GM12864 (cell line): ENCODE measurements around the gene ISOC2.

ENCODE experiments used
- DNase-seq: peaks from one replicate; pipeline ENCODE4 v3.0.0-alpha.2; 2011; ENCODE audit warnings: low read depth
- H3K4me3 ChIP-seq: 2 replicates; pipeline ENCODE4 v1.5.1; 2011; ENCODE audit warnings: mild to moderate bottlenecking, low read depth, low read length, control low read depth
- TF ChIP-seq, protein P1 (sequence below): IDR thresholded peaks from 2 replicates; pipeline ENCODE4 v1.5.1; 2011; ENCODE audit warnings: low read depth, mild to moderate bottlenecking, moderate library complexity, low read length, control low read depth, inconsistent platforms; ENCODE audit errors: missing control alignments

Gene ISOC2

DNA sequence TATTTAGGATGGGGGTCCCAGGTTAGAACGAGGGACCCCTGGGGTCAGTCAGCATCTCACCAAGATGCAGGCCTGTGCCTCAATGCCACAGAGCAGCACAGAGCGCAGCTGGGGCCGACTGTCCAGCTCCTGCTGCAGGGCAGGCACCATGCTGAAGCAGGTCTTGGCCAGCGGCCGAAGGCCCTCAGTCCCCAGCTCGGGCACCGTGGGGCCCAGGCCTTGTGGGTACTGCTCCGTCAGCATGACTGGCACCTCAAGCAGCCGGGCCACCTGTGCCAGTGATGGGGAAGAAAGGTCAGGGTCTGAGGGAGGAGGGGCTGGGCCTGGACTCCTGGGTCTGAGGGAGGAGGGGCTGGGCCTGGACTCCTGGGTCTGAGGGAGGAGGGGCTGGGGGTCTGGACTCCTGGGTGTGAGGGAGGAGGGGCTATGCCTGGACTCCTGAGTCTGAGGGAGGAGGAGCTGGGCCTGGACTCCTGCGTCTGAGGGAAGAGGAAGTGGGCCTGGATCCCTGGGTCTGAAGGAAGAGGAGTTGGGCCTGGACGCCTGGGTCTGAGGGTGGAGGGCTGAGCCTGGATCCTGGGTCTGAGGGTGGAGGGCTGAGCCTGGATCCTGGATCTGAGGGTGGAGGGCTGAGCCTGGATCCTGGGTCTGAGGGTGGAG, 5.7 kb downstream of the ISOC2 start:
- TF ChIP-seq, protein P1, sequence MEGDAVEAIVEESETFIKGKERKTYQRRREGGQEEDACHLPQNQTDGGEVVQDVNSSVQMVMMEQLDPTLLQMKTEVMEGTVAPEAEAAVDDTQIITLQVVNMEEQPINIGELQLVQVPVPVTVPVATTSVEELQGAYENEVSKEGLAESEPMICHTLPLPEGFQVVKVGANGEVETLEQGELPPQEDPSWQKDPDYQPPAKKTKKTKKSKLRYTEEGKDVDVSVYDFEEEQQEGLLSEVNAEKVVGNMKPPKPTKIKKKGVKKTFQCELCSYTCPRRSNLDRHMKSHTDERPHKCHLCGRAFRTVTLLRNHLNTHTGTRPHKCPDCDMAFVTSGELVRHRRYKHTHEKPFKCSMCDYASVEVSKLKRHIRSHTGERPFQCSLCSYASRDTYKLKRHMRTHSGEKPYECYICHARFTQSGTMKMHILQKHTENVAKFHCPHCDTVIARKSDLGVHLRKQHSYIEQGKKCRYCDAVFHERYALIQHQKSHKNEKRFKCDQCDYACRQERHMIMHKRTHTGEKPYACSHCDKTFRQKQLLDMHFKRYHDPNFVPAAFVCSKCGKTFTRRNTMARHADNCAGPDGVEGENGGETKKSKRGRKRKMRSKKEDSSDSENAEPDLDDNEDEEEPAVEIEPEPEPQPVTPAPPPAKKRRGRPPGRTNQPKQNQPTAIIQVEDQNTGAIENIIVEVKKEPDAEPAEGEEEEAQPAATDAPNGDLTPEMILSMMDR: no peak
- H3K4me3 ChIP-seq: no peak overlapping the region
- no peak for DNase-seq

GRCh38 chr19:55454787-55455243, 6.6 kb downstream of the ISOC2 start:
- no peak overlapping the region for H3K4me3 ChIP-seq
- no peak for DNase-seq
- TF ChIP-seq, protein P1: peak; percentile 75

GRCh38 chr19:55453511-55454260, 7.8 kb downstream of the ISOC2 start:
- TF ChIP-seq, protein P1: no peak
- DNase-seq: no peak
- H3K4me3 ChIP-seq: no peak overlapping the region

DNA sequence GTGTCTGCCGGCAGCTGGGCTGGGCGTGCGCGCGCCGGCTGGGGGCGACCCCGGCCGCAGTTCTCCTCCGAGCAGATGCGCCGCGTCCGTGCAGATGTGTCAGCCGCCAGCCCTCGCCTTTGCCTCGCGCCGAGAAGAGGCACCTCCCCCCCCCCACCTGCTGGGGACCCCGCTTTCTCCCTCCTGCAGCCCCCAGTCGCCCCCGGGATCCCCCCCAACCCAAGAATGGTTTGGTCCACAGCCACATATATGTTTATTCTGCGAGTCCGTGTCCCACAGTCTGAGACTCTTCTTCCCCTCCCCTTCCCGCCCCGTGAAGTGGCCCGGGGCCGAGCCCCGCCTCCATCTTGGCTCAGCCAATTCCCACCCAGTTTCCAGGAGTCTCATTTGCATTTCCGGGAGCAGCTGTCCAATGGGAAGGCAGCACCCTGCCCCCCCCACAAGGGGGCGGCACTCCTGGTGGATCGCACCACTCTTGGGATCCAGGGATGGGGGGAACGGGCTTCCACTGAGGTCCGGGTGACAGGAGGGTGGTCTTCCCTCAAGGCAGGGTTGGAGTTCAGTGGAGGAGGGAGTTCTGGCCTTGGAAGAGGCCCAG, 8.6 kb downstream of the ISOC2 start:
- TF ChIP-seq, protein P1: no peak
- no peak overlapping the region for H3K4me3 ChIP-seq
- DNase-seq: no peak

DNA sequence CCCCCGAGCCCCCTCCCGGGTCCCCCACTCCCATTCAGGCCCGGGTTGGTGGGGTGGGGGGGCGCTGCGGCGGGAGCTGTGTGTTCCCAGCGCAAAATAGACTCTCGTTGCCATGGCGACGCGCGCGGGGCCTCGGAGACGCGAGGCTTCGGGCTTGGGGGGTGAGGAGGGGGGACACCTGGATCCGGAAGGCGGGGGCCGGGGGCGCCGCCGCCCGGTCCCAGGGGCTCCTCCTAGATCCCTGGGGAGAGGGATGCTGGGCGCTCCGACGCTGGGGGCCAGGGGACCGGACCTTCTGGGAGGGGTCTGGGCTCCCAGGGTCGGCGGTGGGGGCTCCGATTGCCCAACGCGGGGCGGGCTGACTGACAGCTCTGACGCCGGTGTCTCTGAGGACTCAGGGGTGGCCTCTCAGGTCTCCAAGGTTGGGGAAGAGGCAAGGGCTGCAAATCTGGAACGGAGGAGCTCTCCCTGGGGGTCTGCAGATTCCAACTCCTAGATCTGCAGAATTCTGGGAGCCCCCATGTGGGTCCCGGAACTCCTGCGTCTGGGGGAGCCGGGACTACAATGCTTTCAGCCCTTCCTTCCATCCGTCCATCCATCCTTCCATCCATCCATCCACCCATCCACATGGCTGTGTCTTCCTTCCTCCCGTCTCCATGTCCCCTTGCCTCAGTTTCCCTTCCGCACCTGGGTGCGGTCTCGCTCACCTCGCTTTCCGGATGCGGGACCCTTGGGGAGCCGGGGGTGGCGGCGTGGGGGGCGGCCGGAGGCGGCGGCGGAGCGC, 9.3 kb downstream of the ISOC2 start:
- DNase-seq: no peak
- TF ChIP-seq, protein P1: no peak
- no peak overlapping the region for H3K4me3 ChIP-seq

GRCh38 chr19:55451163-55451964, 10.1 kb downstream of the ISOC2 start:
- H3K4me3 ChIP-seq: no peak overlapping the region
- TF ChIP-seq, protein P1: no peak

More at GRCh38 chr19:55451163-55451964, 10.1 kb downstream of the ISOC2 start:
- DNase-seq: no peak
